ENCODE results near the gene PIF1. TPM values are rescaled to one million over a fixed set of nuclear protein-coding genes. Genes with fewer than 3 reads are reported as not detected.

Gene PIF1
- total RNA-seq, 3 donors from 2014 or later (not counting 1 experiment from before 2014, with no cell fraction given): 6.2 to 23.9 (median 9.7) TPM

- Mint-ChIP-seq H3K4me3 (peak overlapping the region; percentile 69), H3K9me3 (no peaks in the 10 kb centered on the region), H3K4me1 (peaks cover 58 to 64% of the 10 kb centered on the region in 2 donors), H3K36me3 (no peaks in the 10 kb centered on the region), H3K27ac (peak overlapping the region; percentile 80 to 86), H3K27me3 (ENCODE audit: low read depth in 2 of 2) (no peaks in the 10 kb centered on the region)
- ATAC-seq (peak in 1 of 3 donors; percentile 1), DNase-seq (peak in 1 of 2 donors; percentile 76)
- Histone ChIP-seq H3K27me3 (ENCODE audit: control insufficient read depth, insufficient read depth, low read length) (no peaks in the 10 kb centered on the region), H3K9me3 (ENCODE audit: control insufficient read depth, insufficient read depth, low read length) (no peaks in the 10 kb centered on the region), H3K27ac (ENCODE audit: low read length) (peak overlapping the region; percentile 46), H3K36me3 (ENCODE audit: control insufficient read depth, insufficient read depth, low read length) (no peaks in the 10 kb centered on the region), H3K4me1 (ENCODE audit: control insufficient read depth, insufficient read depth, low read length) (peaks cover 41% of the 10 kb centered on the region), H3K4me3 (ENCODE audit: low read length) (no peak overlapping the region)
- intact Hi-C loops (cut with micrococcal nuclease): no loop called here
- 3% methylated on average over 1 of the region's 1 CpG for WGBS (ENCODE audit: insufficient coverage)
- no peak for TF ChIP-seq CTCF (IDR thresholded peaks at IDR 0.05)
Measured at GRCh38 chr15:64837502-64837901, 12.1 kb upstream of the PIF1 start.

- Histone ChIP-seq H3K4me1 (ENCODE audit: control insufficient read depth, insufficient read depth, low read length) (peaks cover 37% of the 10 kb centered on the region), H3K36me3 (ENCODE audit: control insufficient read depth, insufficient read depth, low read length) (no peaks in the 10 kb centered on the region), H3K4me3 (ENCODE audit: low read length) (no peak overlapping the region), H3K27ac (ENCODE audit: low read length) (peak overlapping the region; percentile 21), H3K27me3 (ENCODE audit: control insufficient read depth, insufficient read depth, low read length) (no peaks in the 10 kb centered on the region), H3K9me3 (ENCODE audit: control insufficient read depth, insufficient read depth, low read length) (no peaks in the 10 kb centered on the region)
- Mint-ChIP-seq H3K4me3 (peak overlapping the region; percentile 67), H3K27ac (peak overlapping the region; percentile 80 to 84), H3K9me3 (no peaks in the 10 kb centered on the region), H3K4me1 (peaks cover 53 to 55% of the 10 kb centered on the region in 2 donors), H3K27me3 (ENCODE audit: low read depth in 2 of 2) (no peaks in the 10 kb centered on the region), H3K36me3 (no peaks in the 10 kb centered on the region)
- 64% methylated on average over 14 of the region's 14 CpGs for WGBS (ENCODE audit: insufficient coverage)
- ATAC-seq (peak in 2 of 3 donors; percentile 2 to 7), DNase-seq (no peak)
- TF ChIP-seq CTCF (IDR thresholded peaks at IDR 0.05): peak; percentile 51
- intact Hi-C loops (cut with micrococcal nuclease): no loop called here
Measured at GRCh38 chr15:64836023-64836536, 10.6 kb upstream of the PIF1 start.

GRCh38 chr15:64833690-64834089 lies 8.2 kb upstream of the PIF1 start:
- Mint-ChIP-seq H3K27me3 (ENCODE audit: low read depth in 2 of 2) (no peaks in the 10 kb centered on the region), H3K4me1 (peaks cover 31 to 35% of the 10 kb centered on the region in 2 donors), H3K36me3 (no peaks in the 10 kb centered on the region), H3K9me3 (no peaks in the 10 kb centered on the region), H3K27ac (no peak overlapping the region), H3K4me3 (no peak overlapping the region)
- intact Hi-C loops (cut with micrococcal nuclease): no loop called here
- no peak for ATAC-seq
- TF ChIP-seq CTCF (IDR thresholded peaks at IDR 0.05): no peak
- 91% methylated on average over 4 of the region's 4 CpGs for WGBS (ENCODE audit: insufficient coverage)
- Histone ChIP-seq H3K9me3 (ENCODE audit: control insufficient read depth, insufficient read depth, low read length) (no peaks in the 10 kb centered on the region), H3K4me3 (ENCODE audit: low read length) (no peak overlapping the region), H3K36me3 (ENCODE audit: control insufficient read depth, insufficient read depth, low read length) (no peaks in the 10 kb centered on the region), H3K4me1 (ENCODE audit: control insufficient read depth, insufficient read depth, low read length) (peaks cover 30% of the 10 kb centered on the region), H3K27me3 (ENCODE audit: control insufficient read depth, insufficient read depth, low read length) (no peaks in the 10 kb centered on the region), H3K27ac (ENCODE audit: low read length) (no peak overlapping the region)
- DNase-seq: no peak

GRCh38 chr15:64828985-64829384 lies 3.5 kb upstream of the PIF1 start:
- 95% methylated on average over 5 of the region's 5 CpGs for WGBS (ENCODE audit: insufficient coverage)
- intact Hi-C loops (cut with micrococcal nuclease): no loop called here
- no peak for DNase-seq
- peaks cover 20 to 27% of the 10 kb centered on the region in 2 donors for H3K4me1 Mint-ChIP-seq
- no peaks in the 10 kb centered on the region for H3K36me3 Mint-ChIP-seq
- no peak overlapping the region for H3K27ac Mint-ChIP-seq
- no peak for TF ChIP-seq CTCF (IDR thresholded peaks at IDR 0.05)
- no peaks in the 10 kb centered on the region for H3K27me3 ChIP-seq (ENCODE audit: control insufficient read depth, insufficient read depth, low read length)
- H3K4me1 ChIP-seq (ENCODE audit: control insufficient read depth, insufficient read depth, low read length): peaks cover 22% of the 10 kb centered on the region
- H3K4me3 ChIP-seq (ENCODE audit: low read length): no peak overlapping the region
- no peak for ATAC-seq
- no peaks in the 10 kb centered on the region for H3K27me3 Mint-ChIP-seq (ENCODE audit: low read depth in 2 of 2)
- H3K9me3 ChIP-seq (ENCODE audit: control insufficient read depth, insufficient read depth, low read length): no peaks in the 10 kb centered on the region
- no peak overlapping the region for H3K4me3 Mint-ChIP-seq
- H3K9me3 Mint-ChIP-seq: no peaks in the 10 kb centered on the region
- H3K27ac ChIP-seq (ENCODE audit: low read length): no peak overlapping the region
- no peaks in the 10 kb centered on the region for H3K36me3 ChIP-seq (ENCODE audit: control insufficient read depth, insufficient read depth, low read length)

Measured in natural killer cell (primary cell).